NCI-H1105 (cell line): ENCODE results near the gene SPTSSB.
A peak's percentile ranks its signal among the peaks of the same experiment; 100 is the strongest.

ENCODE experiments used
- DNase-seq: peaks from one replicate; lab custom pipeline; 2025; lab: John Stamatoyannopoulos, UW

The SPTSSB gene

DNA sequence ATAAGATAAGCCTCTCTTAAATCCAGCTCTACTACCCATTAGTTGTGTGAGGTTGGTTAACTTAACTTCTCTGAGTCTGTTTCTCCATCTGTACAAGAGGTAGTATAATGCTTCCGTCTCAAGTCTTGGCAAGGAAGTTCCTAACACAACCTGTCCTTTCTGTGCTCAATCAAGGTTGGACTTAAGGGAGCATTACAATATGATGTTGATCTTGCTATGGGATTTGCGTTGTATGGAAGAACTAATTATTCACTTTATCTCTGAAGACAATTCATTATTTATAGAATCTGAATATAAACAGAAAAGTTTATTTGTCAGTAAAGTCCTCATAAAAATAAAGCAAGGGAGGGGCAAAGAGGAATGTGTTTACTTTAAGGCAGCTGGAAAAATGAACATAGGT is 18.9 kb upstream of the SPTSSB start:
- no peak for DNase-seq

- DNase-seq: no peak
Measured at GRCh38 chr3:161389445-161390035, 18.2 kb upstream of the SPTSSB start.

DNA sequence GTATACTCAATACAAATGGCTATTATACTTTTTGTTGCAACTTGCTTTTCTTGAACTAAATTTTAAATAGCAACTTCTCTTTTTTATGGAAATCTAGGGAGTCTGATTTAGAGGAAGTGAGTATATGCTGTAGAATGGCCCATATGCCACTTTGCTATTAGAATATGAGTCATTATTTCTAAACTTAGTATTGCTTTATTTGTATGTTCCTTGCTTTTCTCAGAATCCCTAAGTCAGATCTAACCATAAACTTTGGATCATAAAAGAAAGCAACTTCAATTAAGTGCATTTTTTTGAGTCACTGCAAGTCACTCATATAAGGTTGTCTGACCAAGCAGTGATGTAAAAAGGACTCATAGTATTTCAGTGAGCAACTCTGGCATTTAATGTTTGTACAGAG is 17.5 kb upstream of the SPTSSB start:
- no peak for DNase-seq

DNA sequence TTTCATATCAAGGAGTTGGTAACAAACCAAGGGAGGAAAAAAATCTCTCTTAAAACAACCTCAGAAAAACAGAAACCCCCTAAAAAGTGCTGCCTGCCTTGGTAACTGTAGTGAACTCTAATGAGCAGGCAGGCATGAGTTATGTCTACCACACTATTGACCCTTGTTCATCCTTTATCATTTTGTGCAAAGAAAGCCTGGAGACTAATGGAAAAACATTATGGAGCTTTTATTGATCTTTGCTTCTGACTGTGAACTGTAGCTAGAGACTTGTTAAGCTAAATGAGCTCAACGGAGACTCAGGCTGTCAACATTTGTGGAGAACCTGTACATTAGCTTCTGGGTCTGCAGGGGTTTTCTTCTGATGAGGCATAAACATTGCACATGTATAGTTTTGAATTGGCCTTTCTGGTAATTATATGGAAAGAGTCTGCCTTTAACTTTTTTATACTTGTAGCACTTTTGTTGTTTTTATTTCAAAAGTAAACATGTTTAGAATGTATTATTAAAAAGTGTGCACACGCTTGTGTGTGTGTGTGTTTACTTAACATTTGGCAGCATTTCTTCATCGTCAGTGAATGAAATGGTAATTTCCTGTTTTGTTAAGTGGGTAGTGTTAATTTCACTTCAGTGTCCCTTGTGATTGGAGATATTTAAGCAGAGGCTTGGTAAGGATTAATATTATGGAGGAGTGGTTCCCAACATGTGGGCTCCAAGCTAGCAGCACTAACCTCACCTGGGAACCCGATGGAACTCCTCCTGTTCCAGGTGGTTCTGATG is 15.9 kb upstream of the SPTSSB start:
- no peak for DNase-seq

- peak; percentile 91 for DNase-seq
Measured at GRCh38 chr3:161372321-161373260, 1.3 kb upstream of the SPTSSB start.

- DNase-seq: no peak
Measured at GRCh38 chr3:161369531-161369930, 1.8 kb downstream of the SPTSSB start.

- no peak for DNase-seq
Measured at GRCh38 chr3:161366094-161366493, 5.2 kb downstream of the SPTSSB start.

- no peak for DNase-seq
Measured at GRCh38 chr3:161358488-161358887, 12.8 kb downstream of the SPTSSB start.

- DNase-seq: no peak
Measured at GRCh38 chr3:161356287-161356686, 15.0 kb downstream of the SPTSSB start.

DNA sequence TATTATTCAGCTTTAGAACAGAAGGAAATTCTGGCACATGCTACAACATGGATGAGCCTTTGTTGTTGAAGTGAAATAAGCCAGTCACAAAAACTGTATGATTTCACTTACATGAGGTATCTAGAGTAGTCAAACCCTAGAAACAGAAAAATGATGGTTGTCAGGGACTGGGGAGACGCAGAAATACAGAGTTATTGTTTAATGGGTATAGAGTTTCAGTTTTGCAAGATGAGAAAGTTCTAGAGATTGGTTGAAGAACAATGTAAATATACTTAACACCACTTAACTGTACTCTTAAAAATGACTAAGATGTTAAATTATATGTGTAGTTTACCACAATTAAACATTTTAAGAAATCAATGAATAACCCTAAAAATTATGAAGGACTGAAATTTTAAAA is 15.8 kb downstream of the SPTSSB start:
- DNase-seq: no peak

DNA sequence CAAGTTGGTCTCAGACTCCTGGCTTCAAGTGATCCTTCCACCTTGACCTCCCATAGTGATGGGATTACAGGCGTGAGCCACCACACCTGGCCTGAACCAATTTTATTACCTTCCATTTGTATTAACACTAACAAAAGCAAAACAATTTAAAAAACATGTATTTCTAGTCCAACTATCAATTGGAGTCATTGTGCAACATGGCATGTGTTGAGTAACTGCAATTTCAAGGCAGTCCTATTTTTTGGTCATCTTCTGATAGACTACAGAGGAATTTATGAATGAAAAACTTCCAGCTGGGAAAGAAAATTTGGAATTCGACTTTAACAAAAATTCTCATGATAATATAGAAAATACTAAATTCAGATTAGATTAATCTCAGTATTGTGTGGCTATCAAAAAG is 16.8 kb downstream of the SPTSSB start:
- DNase-seq: no peak

DNA sequence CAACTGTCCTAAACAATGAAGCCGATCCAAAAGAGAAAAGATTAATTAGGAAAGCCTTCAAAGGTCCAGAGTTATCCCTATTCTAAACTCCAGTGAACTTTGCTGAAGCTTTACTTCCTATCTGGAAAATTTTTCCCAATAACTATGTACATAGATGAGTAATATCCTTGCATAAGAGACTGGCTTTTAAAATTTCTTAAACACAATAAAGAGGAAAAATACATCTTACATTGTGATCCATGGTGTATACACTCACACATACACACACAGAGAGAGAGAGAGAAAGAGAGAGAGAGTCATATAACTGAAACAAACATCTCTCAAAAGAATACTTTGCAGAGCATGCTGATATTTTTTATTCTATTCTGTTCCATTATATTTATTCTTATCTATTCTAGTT is 20.0 kb downstream of the SPTSSB start:
- no peak for DNase-seq

- no peak for DNase-seq
Measured at GRCh38 chr3:161350916-161351315, 20.4 kb downstream of the SPTSSB start.

GRCh38 chr3:161349529-161350312 is 21.6 kb downstream of the SPTSSB start:
- no peak for DNase-seq

DNA sequence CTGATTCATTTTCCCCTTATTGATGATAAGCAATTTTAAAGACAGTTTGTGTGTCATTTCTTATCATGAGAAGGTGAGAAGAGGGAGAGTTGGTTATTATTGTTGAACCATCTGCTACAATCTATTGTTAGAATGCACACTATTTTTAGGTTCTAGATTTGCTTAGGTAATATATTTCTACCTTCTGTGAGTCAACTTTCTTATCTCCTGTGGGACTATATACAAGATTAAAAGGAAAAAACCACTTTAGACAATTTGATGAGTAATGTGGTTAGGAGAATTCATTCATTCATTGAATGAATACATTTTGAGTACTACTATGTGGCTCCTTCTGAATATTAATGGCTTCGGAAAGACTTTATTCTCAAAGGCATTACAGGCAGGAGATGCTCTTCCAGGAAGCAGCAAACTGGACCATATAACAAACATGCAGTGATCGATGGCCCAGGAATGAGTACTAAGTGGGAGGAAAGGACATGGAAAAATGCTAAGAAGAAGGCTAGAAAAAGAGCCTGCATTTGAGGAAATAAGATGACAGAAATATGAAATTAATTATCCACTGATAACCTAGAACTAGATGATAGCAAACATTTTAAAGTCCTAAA is 22.4 kb downstream of the SPTSSB start:
- DNase-seq: no peak

DNA sequence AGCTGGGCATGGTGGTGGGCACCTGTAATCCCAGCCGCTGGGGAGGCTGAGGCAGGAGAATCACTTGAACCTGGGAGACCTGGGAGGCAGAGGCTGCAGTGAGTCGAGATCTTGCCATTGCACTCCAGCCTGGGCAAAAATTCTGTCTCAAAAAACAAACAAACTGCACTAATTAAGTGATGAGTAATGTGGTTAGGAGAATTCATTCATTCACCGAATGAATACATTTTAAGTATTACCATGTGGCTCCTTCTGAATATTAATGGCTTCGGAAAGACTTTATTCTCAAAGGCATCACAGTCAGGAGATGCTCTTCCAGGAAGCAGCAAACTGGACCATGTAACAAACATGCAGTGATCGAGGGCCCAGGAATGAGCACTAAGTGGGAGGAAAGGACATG is 23.6 kb downstream of the SPTSSB start:
- DNase-seq: no peak

DNA sequence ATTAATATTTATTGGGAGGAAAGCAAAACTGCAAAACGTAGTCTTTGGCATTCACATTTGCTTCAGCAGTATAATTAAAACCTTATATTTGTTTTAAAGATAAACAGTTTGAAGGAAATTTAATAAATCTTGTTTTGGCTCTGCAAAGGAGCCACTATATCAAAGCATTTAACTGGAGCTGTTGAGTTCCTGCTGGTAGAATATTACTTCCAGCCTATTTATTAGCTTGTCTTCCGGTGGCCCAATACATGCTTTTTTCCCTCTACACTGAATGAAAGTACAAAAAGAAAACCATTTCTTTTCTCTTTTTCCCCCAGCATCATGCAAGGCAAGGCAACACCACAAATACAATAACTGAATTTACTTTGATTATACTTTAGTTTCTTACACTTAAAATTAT is 26.3 kb downstream of the SPTSSB start:
- DNase-seq: no peak

DNA sequence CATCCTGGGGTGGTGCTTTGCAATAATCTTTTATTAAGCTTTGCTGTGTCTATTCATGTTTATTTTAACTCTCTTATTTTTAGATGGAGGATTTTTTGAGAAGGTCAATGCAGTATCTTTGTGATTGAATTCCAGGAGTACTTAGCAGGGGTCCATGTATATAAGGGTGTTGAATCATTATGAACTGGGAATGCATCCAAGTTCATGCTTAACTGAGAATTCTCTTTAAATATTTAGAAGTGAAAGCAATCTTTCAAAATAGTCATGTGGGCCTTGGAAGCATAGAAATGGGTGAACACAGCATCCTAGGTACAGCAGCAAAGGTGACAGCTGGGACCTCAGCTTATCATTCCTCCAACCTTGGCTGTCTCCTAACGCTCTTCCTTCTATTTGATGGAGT is 27.3 kb downstream of the SPTSSB start:
- no peak for DNase-seq

GRCh38 chr3:161343540-161343939 is 27.8 kb downstream of the SPTSSB start:
- DNase-seq: no peak

- DNase-seq: no peak
Measured at GRCh38 chr3:161342629-161343028, 28.7 kb downstream of the SPTSSB start.
